Adrenal gland (tissue), 5 donors: ENCODE data around the gene ARHGEF39.

Experiments
- POLR2A ChIP-seq, 2 donors: fragments of 450-650 bp; IDR thresholded peaks; one replicate each; pipeline ENCODE4 v1.6.1; 2017; ENCODE audit warnings: antibody characterized with exemption in 2 of 2, mild to moderate bottlenecking in 2 of 2, moderate library complexity in 1 of 2
- TF ChIP-seq, protein P1 (sequence below), 6 experiments: fragments of 450-650 bp in 4 of 6; fragments of 200-600 bp in 2 of 6; sonication (generic) in 1 of 6; IDR thresholded peaks; 1 replicate in 5 of 6; 2 replicates in 1 of 6; pipeline versions ENCODE4 v1.5.1 to v1.8.0; 2016 to 2021; ENCODE audit warnings: antibody characterized with exemption in 6 of 6, mild to moderate bottlenecking in 2 of 6, moderate library complexity in 1 of 6
- donor health status: DM: no; HTN: no; CAD: no.

- TF ChIP-seq, protein P1, sequence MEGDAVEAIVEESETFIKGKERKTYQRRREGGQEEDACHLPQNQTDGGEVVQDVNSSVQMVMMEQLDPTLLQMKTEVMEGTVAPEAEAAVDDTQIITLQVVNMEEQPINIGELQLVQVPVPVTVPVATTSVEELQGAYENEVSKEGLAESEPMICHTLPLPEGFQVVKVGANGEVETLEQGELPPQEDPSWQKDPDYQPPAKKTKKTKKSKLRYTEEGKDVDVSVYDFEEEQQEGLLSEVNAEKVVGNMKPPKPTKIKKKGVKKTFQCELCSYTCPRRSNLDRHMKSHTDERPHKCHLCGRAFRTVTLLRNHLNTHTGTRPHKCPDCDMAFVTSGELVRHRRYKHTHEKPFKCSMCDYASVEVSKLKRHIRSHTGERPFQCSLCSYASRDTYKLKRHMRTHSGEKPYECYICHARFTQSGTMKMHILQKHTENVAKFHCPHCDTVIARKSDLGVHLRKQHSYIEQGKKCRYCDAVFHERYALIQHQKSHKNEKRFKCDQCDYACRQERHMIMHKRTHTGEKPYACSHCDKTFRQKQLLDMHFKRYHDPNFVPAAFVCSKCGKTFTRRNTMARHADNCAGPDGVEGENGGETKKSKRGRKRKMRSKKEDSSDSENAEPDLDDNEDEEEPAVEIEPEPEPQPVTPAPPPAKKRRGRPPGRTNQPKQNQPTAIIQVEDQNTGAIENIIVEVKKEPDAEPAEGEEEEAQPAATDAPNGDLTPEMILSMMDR (IDR thresholded peaks at IDR 0.05): no peak
- TF ChIP-seq POLR2A (IDR thresholded peaks at IDR 0.05): no peak
These were observed 9.0 kb upstream of the ARHGEF39 start for GRCh38 chr9:35674025-35674361.
